Fibroblast of skin of abdomen (primary cell): ENCODE results near the gene C16orf86.
A peak's percentile ranks its signal among the peaks of the same experiment; 100 is the strongest.

Experiments used
- DNase-seq: peaks from one replicate; pipeline ENCODE4 v3.0.0-alpha.2; 2013

C16orf86 gene

DNA sequence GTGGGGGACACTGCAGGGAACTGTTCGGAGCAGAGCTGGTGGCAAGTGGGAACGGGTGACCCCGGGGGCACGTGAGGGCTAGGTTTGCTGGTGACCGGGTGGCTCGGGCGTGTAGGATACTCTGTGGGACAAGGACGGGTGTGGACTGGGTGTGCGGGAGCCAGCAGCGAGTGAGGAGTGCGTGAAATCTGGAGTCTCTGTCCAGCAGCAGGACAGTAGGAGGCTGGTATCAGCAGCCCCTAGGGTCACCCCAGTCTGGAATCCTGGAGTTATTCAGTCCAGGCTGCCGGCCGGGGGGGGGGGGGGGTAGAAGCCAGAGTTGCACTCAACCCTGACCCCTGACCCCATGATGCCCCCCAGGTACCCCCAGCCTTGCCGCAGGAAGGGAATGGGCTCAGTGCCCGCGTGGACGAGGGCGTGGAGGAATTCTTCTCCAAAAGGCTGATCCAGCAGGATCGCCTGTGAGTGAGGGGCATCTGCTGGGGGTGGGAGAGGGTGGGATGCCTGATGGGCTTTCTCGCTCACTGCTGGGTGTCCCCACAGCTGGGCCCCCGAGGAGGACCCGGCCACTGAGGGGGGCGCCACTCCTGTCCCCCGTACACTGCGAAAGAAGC, 12.7 kb upstream of the C16orf86 start:
- DNase-seq, result no peak

- no peak for DNase-seq
Observed at GRCh38 chr16:67654403-67654911, 12.2 kb upstream of the C16orf86 start.

- no peak for DNase-seq
Observed at GRCh38 chr16:67655363-67655762, 11.3 kb upstream of the C16orf86 start.

DNA sequence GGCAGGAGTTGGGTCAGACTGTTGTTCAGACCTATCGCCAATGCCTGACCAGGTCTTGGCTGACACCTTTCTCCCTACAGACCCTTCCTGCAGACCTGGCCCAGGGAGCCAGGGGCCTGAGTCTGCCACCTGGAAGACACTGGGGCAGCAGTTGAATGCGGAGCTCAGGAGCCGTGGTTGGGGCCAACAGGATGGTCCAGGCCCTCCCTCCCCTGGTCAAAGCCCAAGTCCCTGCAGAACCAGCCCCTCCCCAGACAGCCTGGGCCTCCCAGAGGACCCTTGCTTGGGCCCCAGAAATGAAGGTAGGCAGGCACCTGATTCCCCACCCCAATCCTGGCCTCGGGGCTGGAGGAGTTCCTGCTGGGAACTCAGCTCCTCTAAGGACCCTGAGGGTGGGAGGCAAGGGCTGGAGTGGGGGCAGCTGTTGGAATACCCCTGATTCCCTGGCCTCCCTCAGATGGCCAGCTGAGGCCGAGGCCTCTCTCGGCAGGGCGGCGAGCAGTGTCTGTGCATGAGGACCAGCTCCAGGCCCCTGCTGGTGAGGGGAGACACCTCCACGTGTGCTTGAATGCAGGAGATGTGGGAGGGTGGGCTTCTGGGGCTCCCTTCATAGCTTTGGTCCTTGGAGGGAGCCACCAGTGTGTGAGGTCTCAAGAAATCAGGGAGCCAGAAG, 10.1 kb upstream of the C16orf86 start:
- no peak for DNase-seq

GRCh38 chr16:67657017-67657608, 9.5 kb upstream of the C16orf86 start:
- DNase-seq, result no peak

DNA sequence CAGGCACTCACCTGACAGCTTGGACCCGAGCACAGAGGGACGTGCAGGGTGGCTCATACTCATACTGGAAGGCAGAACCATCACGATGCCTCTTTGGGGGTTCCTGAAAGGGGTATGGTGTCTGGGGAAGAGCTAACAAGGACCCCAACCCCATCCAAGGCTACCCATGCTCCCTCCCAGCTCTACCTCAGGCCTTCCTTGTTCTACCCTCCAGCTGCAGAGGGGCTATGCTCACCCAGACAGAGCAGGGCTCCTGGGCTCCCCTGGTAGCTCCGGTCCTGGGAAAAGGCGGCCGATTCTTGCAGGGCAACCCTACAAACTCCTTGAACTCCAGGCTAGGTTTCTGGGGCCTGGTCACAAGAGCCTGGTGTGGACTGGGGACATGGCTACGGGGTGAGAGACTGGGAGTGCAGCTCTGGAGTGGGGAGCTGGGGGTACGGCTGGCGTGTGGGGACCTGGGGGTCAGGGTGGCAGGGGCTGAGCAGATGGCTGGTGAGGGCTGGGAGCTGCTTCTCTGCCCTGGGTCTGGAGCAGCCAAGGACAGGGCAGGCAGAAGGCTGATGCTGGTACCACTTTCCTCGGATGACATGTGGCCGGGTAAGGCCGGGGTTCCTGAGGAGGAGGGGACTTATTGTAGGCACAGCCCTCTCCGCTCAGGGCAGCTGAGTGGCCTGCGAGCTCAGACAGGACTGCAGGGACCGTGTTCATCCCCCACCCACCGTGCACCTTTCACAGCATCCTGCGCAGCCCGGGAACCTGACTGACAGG, 8.7 kb upstream of the C16orf86 start:
- no peak for DNase-seq

- DNase-seq, result no peak
Observed at GRCh38 chr16:67658849-67659674, 7.6 kb upstream of the C16orf86 start.

GRCh38 chr16:67659675-67660563, 6.7 kb upstream of the C16orf86 start, which contains the start of gene ACD:
Gene ACD, minus strand, starts transcription at chr16:67660260. Its CDS starts 40 bp downstream, at chr16:67660220.
- DNase-seq, result peak; percentile 89

- DNase-seq, result peak; percentile 97
Observed at GRCh38 chr16:67660564-67661028, 6.0 kb upstream of the C16orf86 start, which contains the start of gene PARD6A. Gene PARD6A, plus strand, starts transcription at chr16:67660960. Its CDS starts 79 bp downstream, at chr16:67661039.

DNA sequence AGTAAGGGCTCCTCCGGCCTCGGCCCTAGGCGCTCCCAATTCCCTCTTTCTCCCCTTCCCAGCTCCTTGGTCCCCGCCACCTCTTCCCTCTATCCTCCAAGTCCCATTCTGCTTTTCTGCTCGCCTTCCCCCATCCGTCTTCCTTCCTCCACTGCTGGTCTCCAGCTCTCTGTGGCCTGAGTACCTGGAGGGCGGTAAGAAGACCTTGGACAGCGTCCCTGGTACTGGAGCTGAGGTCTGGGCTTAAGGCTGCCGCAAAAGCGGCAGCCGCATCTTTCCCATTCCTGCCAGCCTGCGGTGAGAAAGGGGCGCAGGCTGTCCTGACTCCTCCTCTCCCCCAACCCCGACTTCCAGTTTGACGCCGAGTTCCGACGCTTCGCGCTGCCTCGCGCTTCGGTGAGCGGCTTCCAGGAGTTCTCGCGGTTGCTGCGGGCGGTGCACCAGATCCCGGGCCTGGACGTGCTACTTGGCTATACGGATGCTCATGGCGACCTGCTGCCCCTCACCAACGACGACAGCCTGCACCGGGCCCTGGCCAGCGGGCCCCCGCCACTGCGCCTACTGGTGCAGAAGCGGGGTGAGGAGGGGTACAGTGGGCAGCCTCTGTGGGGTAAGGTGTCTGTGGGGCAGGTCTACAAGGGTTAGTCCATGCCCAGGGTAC, 5.4 kb upstream of the C16orf86 start:
- DNase-seq, result peak; percentile 22

GRCh38 chr16:67661886-67662652, 4.5 kb upstream of the C16orf86 start:
- DNase-seq, result no peak

DNA sequence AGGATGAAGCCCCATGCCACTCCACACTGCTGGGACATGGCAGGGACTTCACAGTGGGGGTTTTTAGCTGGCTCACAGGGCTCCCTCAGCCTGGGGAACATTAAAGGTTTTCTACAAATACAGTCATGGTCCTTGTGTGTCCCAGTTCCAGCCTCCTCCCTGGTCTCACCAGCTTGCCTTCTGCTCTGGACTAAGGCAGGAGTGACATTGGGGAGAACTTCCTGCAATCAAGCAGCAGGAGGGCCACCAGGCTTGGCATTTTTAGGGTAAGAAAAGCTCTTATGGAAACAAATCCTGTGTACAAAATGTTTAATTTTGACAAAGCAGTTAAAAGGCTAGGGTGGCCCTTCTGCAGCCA, 4.0 kb upstream of the C16orf86 start:
- DNase-seq, result no peak

- no peak for DNase-seq
Observed at GRCh38 chr16:67663151-67663876, 3.3 kb upstream of the C16orf86 start.

GRCh38 chr16:67663877-67664222, 2.8 kb upstream of the C16orf86 start:
- DNase-seq, result no peak

GRCh38 chr16:67664258-67664657, 2.4 kb upstream of the C16orf86 start:
- DNase-seq, result no peak

- DNase-seq, result no peak
Observed at GRCh38 chr16:67664871-67665270, 1.7 kb upstream of the C16orf86 start.

DNA sequence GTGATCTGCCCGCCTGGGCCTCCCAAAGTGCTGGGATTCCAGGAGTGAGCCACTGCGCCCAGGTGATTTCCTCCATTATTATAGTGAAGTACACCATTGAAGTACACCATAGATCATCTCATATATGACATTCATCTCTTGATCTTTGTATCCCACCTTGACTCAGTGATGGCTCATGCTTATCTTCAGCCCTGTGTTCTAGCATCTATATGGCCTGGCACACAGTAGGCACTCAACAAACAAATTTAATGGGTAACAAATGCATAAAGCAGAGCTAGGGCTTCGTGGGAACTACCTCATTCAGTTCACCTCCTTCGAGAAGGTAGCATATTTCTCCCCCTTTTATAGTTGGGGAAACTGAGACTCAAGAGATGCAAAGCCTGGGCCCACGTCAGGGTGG, 1.0 kb upstream of the C16orf86 start:
- DNase-seq, result no peak

DNA sequence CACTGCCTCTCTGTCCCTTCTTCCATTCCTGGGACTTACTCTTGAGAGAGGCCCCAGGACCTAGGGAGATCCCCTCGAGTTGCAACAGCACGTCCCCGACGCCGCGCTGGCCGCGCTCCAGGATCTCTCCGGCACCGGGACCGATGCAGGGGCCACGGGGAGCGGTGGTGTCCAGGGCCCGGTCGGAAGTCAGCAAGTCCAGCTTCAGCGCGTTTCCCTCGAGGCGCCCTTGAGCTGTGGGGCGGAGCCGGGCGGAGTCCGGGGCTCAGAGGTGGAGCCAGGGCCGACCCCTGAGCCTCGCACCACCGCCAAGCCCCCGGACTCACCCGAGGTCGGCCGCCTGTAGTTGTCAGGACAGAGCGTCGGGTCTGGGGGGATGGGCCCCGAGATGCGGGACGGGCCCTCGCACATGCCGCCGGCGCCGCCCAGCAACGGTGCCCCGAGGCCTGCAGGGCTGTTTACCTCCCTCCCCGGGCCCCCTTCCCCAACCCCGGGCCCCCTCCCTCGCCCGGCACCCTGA, 522 bp upstream of the C16orf86 start:
- DNase-seq, result no peak

- DNase-seq, result no peak
Observed at GRCh38 chr16:67667453-67667816, 821 bp downstream of the C16orf86 start.
